AG08396 (cell line): ENCODE measurements around the gene PGC.

Source experiments
- DNase-seq: peaks from one replicate; pipeline ENCODE4 v3.0.0; 2012; ENCODE audit warnings: low spot score, mixed read lengths

The PGC gene

GRCh38 chr6:41747256-41748101, at the start of gene PGC:
Gene PGC (minus strand): TSS chr6:41747397. CDS start chr6:41747334, 63 bp downstream.
- DNase-seq: no peak

- no peak for DNase-seq
Measured at GRCh38 chr6:41796474-41796873, 49.3 kb upstream of the PGC start.

GRCh38 chr6:41791984-41792383, 44.8 kb upstream of the PGC start:
- DNase-seq: no peak

- no peak for DNase-seq
Measured at GRCh38 chr6:41791305-41791704, 44.1 kb upstream of the PGC start.

- DNase-seq: no peak
Measured at GRCh38 chr6:41790045-41790444, 42.8 kb upstream of the PGC start.

GRCh38 chr6:41789390-41789724, 42.2 kb upstream of the PGC start:
- DNase-seq: no peak

- peak; percentile 94 for DNase-seq
Measured at GRCh38 chr6:41787219-41787917, 40.2 kb upstream of the PGC start, which contains the start of gene TOMM6. Gene TOMM6 (plus strand): TSS chr6:41787694. CDS start chr6:41787698, 4 bp downstream.

GRCh38 chr6:41786451-41787218, 39.4 kb upstream of the PGC start:
- DNase-seq: peak; percentile 94

- DNase-seq: peak; percentile 59
Measured at GRCh38 chr6:41785689-41786450, 38.7 kb upstream of the PGC start.

- DNase-seq: no peak
Measured at GRCh38 chr6:41785254-41785653, 38.1 kb upstream of the PGC start.

- DNase-seq: no peak
Measured at GRCh38 chr6:41784581-41785171, 37.5 kb upstream of the PGC start.

GRCh38 chr6:41783106-41783780, 36.0 kb upstream of the PGC start:
- no peak for DNase-seq

- no peak for DNase-seq
Measured at GRCh38 chr6:41781366-41781730, 34.2 kb upstream of the PGC start.

GRCh38 chr6:41780551-41781365, 33.6 kb upstream of the PGC start, which contains the start of gene PRICKLE4:
Gene PRICKLE4 (plus strand): TSS chr6:41780782. CDS start chr6:41783474, 2,692 bp downstream.
- DNase-seq: peak; percentile 54

- DNase-seq: peak; percentile 99
Measured at GRCh38 chr6:41779788-41780550, 32.8 kb upstream of the PGC start, which contains the start of gene FRS3. Gene FRS3 (minus strand): TSS chr6:41779900. CDS start chr6:41776987, 2,913 bp downstream.

- DNase-seq: no peak
Measured at GRCh38 chr6:41779336-41779735, 32.1 kb upstream of the PGC start.

- no peak for DNase-seq
Measured at GRCh38 chr6:41778895-41779294, 31.7 kb upstream of the PGC start.

- no peak for DNase-seq
Measured at GRCh38 chr6:41777551-41778285, 30.5 kb upstream of the PGC start.
